K562 treated with DMSO at 1 percent for 48 hours (cell line): ENCODE results near the gene CACNG1. TPM values are rescaled to one million over a fixed set of nuclear protein-coding genes. Genes with fewer than 3 reads are reported as not detected.

Experiments used
- total RNA-seq: library from RNA; unstranded; fragments of 300-600 nt; gene quantifications from 2 replicates; pipeline ENCODE4 v1.2.3, GENCODE V29; 2022; ENCODE audit warnings: low replicate concordance; ENCODE audit errors: extremely low read depth

Gene CACNG1, protein sequence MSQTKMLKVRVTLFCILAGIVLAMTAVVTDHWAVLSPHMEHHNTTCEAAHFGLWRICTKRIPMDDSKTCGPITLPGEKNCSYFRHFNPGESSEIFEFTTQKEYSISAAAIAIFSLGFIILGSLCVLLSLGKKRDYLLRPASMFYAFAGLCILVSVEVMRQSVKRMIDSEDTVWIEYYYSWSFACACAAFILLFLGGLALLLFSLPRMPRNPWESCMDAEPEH
- total RNA-seq: not detected in 2 replicates

DNA sequence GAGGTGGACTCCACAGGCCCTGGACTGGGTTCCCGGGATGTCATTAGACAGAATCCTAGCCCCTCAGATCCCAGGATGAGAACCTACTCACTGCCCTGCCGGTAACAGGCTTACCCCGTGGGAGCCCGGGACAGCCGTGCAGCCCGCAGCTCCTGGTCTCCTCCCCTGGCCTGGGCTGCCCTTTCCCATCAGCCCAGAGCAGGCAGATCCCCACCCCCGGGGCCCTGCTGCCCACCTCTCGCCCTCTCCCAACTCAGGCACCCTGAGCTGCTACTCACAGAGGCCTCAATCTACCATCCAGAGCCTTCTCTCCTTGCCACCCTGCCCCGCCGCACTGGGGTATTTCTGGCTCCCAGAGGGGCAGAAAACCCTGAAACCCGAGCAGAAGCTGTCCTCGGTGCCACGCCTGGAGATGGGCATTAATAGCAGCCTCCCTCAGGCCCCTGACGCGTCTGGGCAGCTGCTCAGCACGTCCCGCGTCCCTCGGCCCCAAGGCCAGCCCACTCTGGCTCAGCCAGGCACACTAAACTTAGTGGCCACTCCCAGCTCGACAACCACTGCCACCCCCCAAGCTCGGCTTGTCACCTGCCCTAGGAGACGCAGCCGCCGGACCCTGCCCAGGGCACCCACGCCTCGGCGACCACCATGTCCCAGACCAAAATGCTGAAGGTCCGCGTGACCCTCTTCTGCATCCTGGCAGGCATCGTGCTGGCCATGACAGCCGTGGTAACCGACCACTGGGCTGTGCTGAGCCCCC lies at the start of gene CACNG1:
Gene CACNG1 (plus strand): TSS at position 539 of the 757 bp plus-strand sequence. CDS start 107 bp downstream, at position 646.

Other genes with a start within 250 kb of the CACNG1 start
- gene CACNG5, start 209.4 kb upstream of the CACNG1 start, total RNA-seq: not detected in 2 replicates
- gene CACNG4, start 79.8 kb upstream of the CACNG1 start, total RNA-seq: not detected in 2 replicates
- gene HELZ, start 200.6 kb downstream of the CACNG1 start, total RNA-seq: not detected in 2 replicates